Heart left ventricle (tissue), 16 donors: ENCODE measurements around the gene INSRR. TPM values are rescaled to one million over a fixed set of nuclear protein-coding genes. Genes with fewer than 3 reads are reported as not detected.

Experiments used
- ATAC-seq, 4 donors: fragments of 200-7000 bp; cut with Tn5 transposase; one replicate each; pipeline ENCODE4 v1.9.1; 2020 to 2022; ENCODE audit warnings: moderate library complexity in 4 of 4, mild to moderate bottlenecking in 3 of 4, moderate number of reproducible peaks in 1 of 4
- DNase-seq, 5 donors: peaks; one replicate each; pipeline ENCODE4 v3.0.0-alpha.2; 2020
- H3K27ac ChIP-seq, 12 donors: fragments of 200-600 bp; sonication (generic) in 4 of 12; one replicate each; pipeline versions ENCODE4 v1.5.0 to v1.8.0; 2016 to 2022; ENCODE audit warnings: mild to moderate bottlenecking in 2 of 12
- H3K27me3 ChIP-seq, 9 donors: fragments of 200-600 bp; sonication (generic) in 2 of 9; one replicate each; pipeline versions ENCODE4 v1.5.1 to v1.8.0; 2016 to 2022; ENCODE audit warnings: mild to moderate bottlenecking in 3 of 9
- H3K36me3 ChIP-seq, 9 donors: fragments of 200-600 bp; sonication (generic) in 2 of 9; one replicate each; pipeline versions ENCODE4 v1.5.0 to v1.8.0; 2018 to 2022; ENCODE audit warnings: mild to moderate bottlenecking in 2 of 9
- H3K4me1 ChIP-seq, 12 donors: fragments of 200-600 bp; sonication (generic) in 4 of 12; one replicate each; pipeline versions ENCODE4 v1.5.0 to v1.8.0; 2016 to 2022; ENCODE audit warnings: mild to moderate bottlenecking in 3 of 12
- H3K4me3 ChIP-seq, 12 donors: fragments of 200-600 bp; sonication (generic) in 4 of 12; one replicate each; pipeline versions ENCODE4 v1.5.0 to v1.8.0; 2017 to 2022; ENCODE audit warnings: mild to moderate bottlenecking in 9 of 12, moderate library complexity in 4 of 12
- H3K9me3 ChIP-seq, 12 donors: fragments of 200-600 bp; sonication (generic) in 4 of 12; one replicate each; pipeline versions ENCODE4 v1.5.0 to v1.8.0; 2016 to 2022; ENCODE audit warnings: mild to moderate bottlenecking in 1 of 12
- CTCF ChIP-seq, 12 donors: fragments of 200-600 bp; sonication (generic) in 4 of 12; IDR thresholded peaks; one replicate each; pipeline versions ENCODE4 v1.5.0 to v1.8.0; 2018 to 2022; ENCODE audit warnings: antibody characterized with exemption in 12 of 12, mild to moderate bottlenecking in 5 of 12
- POLR2A ChIP-seq, 2 donors: fragments of 450-650 bp; IDR thresholded peaks; one replicate each; pipeline ENCODE4 v1.6.1; 2017; ENCODE audit warnings: antibody characterized with exemption in 2 of 2, mild to moderate bottlenecking in 2 of 2, moderate library complexity in 2 of 2
- WGBS, 4 donors: extraction: QIAGEN DNeasy Blood & Tissue Kit in 2 of 4; methylation state at CpG; one replicate each; pipeline versions ENCODE4 v1.1.5 to v1.1.7; 2013 to 2018; 5-methylcytosine and 5-hydroxymethylcytosine counted together
- intact Hi-C, 10 donors: fragments of 100-400 bp; cut with DNase I; formaldehyde crosslinking; loops; one replicate each; pipeline versions ENCODE4 v1.11.1 to v1.14.2; 2022
- polyA plus RNA-seq, 2 donors: library from polyadenylated mRNA; stranded (reverse); fragments of 200-250 nt; gene quantifications; one replicate each; pipeline ENCODE4 v1.2.3, GENCODE V29; 2013
- total RNA-seq, 9 donors: library from RNA; depleted of rRNA in 2 of 9; stranded (reverse); fragments of >200 nt in 2 of 9; fragmentation: NEBNext Ultra II Directional in 3 of 9; extraction: Animal tissue kit (Norgen Biotek cat#: 25700) in 3 of 9; gene quantifications; one replicate each; pipeline versions ENCODE4 v1.1.0 to v1.2.4, GENCODE V29; 2016 to 2023
- donor health status: ischemic (EF 13 %, LVEDD 7.1; RV severe dilation, severe dysfunction).
- donor health status: healthy with polysubstance abuse.
- donor health status: DM: no; HTN: yes; CAD: no.
- donor health status: DM: no; HTN: no; CAD: no.
- donor health status: ischemic (EF 25% LVEDD 6.9; RV normal size, moderate dysfunction).
- donor health status: ischemic (EF 25% LVEDD 5.7; RV mildly dilated, moderate dysfunction).
- donor health status: healthy.
- donor health status: DM: yes; HTN: yes; CAD: no.
- donor health status: ischemic (EF 35%, LVEDD 5.7; RV mildly dilated, moderate dysfunction).
- donor health status: nonischemic (EF 11% LVEDD 7.7; RV severe dilation, severe dysfunction).
- donor health status: DM: yes; HTN: yes; CAD: no.
- donor health status: PGD.
- donor health status: ischemic (EF 29% LVEDD 5.4; RV normal size, mild dysfunction).
- donor health status: nonischemic (EF 23%, LVEDD 6.1; RV moderate dilation, normal function).

INSRR gene
- total and polyA plus RNA-seq, 11 donors, result 0.07 to 0.42 (median 0.12) TPM; not detected in 3

GRCh38 chr1:156853761-156854160 lies 5.2 kb downstream of the INSRR start:
- ATAC-seq, result no peak

GRCh38 chr1:156852418-156852874 lies 6.5 kb downstream of the INSRR start:
- Histone ChIP-seq H3K36me3 (no peaks in the 10 kb centered on the region), H3K4me1 (peaks cover 0 to 23% (median 8%) of the 10 kb centered on the region in 12 donors), H3K27me3 (peaks cover 0 to 25% (median 11%) of the 10 kb centered on the region in 9 donors), H3K27ac (peak overlapping the region in 9 of 12 donors; percentile 56 to 90 (median 71)), H3K9me3 (no peaks in the 10 kb centered on the region), H3K4me3 (no peak overlapping the region)
- 27 to 41% (median 35%) methylated on average over 8 to 9 of the region's 9 CpGs for WGBS, 4 donors
- peak; percentile 92 to 97 (median 95) for ATAC-seq
- TF ChIP-seq POLR2A (IDR thresholded peaks at IDR 0.05) (no peak), CTCF (IDR thresholded peaks at IDR 0.05) (no peak)
- intact Hi-C loops, result loop anchor here in 2 of 10 donors (10.0 kb wide), 1 partner anchor 128 kb away; the partner anchor contains the start of genes ISG20L2 (in 2 of the 2) and METTL25B (in 2 of the 2)
- DNase-seq, result peak; percentile 81 to 90 (median 84)

More at GRCh38 chr1:156853761-156854160, 5.2 kb downstream of the INSRR start:
- Histone ChIP-seq H3K9me3 (no peaks in the 10 kb centered on the region), H3K4me1 (peaks cover 0 to 25% (median 14%) of the 10 kb centered on the region in 12 donors), H3K4me3 (no peak overlapping the region), H3K36me3 (no peaks in the 10 kb centered on the region), H3K27ac (no peak overlapping the region), H3K27me3 (peaks cover 0 to 16% (median 4%) of the 10 kb centered on the region in 9 donors)
- DNase-seq, result no peak
- TF ChIP-seq CTCF (IDR thresholded peaks at IDR 0.05) (no peak), POLR2A (IDR thresholded peaks at IDR 0.05) (no peak)
- intact Hi-C loops, result loop anchor here in 2 of 10 donors (10.0 kb wide), 1 partner anchor 129 kb away; the partner anchor contains the start of genes ISG20L2 (in 2 of the 2) and METTL25B (in 2 of the 2)
- 87 to 95% (median 92%) methylated on average over 14 to 19 of the region's 19 CpGs for WGBS, 4 donors

- 48 to 58% (median 55%) methylated on average over 9 to 17 of the region's 17 CpGs for WGBS, 4 donors
- TF ChIP-seq POLR2A (IDR thresholded peaks at IDR 0.05) (no peak), CTCF (IDR thresholded peaks at IDR 0.05) (no peak)
- H3K36me3 ChIP-seq, result no peaks in the 10 kb centered on the region
- peaks cover 0 to 23% (median 8%) of the 10 kb centered on the region in 12 donors for H3K4me1 ChIP-seq
- intact Hi-C loops, result loop anchor here in 2 of 10 donors (10.0 kb wide), 1 partner anchor 127 kb away; the partner anchor contains the start of genes ISG20L2 (in 2 of the 2) and METTL25B (in 2 of the 2)
- peaks cover 0 to 26% (median 11%) of the 10 kb centered on the region in 9 donors for H3K27me3 ChIP-seq
- no peaks in the 10 kb centered on the region for H3K9me3 ChIP-seq
- DNase-seq (peak; percentile 49 to 88 (median 69)), ATAC-seq (peak; percentile 75 to 89 (median 82))
- H3K4me3 ChIP-seq, result no peak overlapping the region
- peak overlapping the region in 9 of 12 donors; percentile 56 to 90 (median 71) for H3K27ac ChIP-seq
Observed at GRCh38 chr1:156851779-156852417, 7.0 kb downstream of the INSRR start.

GRCh38 chr1:156849151-156849496 lies 9.8 kb downstream of the INSRR start:
- no peaks in the 10 kb centered on the region for H3K9me3 ChIP-seq
- TF ChIP-seq POLR2A (IDR thresholded peaks at IDR 0.05) (no peak), CTCF (IDR thresholded peaks at IDR 0.05) (no peak)
- no peak overlapping the region for H3K27ac ChIP-seq
- H3K36me3 ChIP-seq, result no peaks in the 10 kb centered on the region
- intact Hi-C loops, result no loop called here
- no peak overlapping the region for H3K4me3 ChIP-seq
- ATAC-seq (no peak), DNase-seq (no peak)
- H3K4me1 ChIP-seq, result peaks cover 0 to 24% (median 8%) of the 10 kb centered on the region in 12 donors
- H3K27me3 ChIP-seq, result peaks cover 6 to 54% (median 25%) of the 10 kb centered on the region in 9 donors
- WGBS, 4 donors, result 30 to 55% (median 32%) methylated on average over 10 to 23 of the region's 23 CpGs
